ENCODE measurements around the gene ZNF511.

- TF ChIP-seq GATA2 (IDR thresholded peaks at IDR 0.05; ENCODE audit: low read depth, low read length) (no peak), GATA3 (IDR thresholded peaks at IDR 0.05; ENCODE audit: low read depth, low read length) (no peak)
Observed at GRCh38 chr10:133272301-133272963, 36.3 kb upstream of the ZNF511 start.

Measured in SH-SY5Y (cell line).